ENCODE results near the gene UTRN. TPM values are rescaled to one million over a fixed set of nuclear protein-coding genes. Genes with fewer than 3 reads are reported as not detected.
A peak's percentile ranks its signal among the peaks of the same experiment; 100 is the strongest.

The UTRN gene
- total and polyA plus RNA-seq, 8 donors = 144 to 253 (median 198) TPM

DNA sequence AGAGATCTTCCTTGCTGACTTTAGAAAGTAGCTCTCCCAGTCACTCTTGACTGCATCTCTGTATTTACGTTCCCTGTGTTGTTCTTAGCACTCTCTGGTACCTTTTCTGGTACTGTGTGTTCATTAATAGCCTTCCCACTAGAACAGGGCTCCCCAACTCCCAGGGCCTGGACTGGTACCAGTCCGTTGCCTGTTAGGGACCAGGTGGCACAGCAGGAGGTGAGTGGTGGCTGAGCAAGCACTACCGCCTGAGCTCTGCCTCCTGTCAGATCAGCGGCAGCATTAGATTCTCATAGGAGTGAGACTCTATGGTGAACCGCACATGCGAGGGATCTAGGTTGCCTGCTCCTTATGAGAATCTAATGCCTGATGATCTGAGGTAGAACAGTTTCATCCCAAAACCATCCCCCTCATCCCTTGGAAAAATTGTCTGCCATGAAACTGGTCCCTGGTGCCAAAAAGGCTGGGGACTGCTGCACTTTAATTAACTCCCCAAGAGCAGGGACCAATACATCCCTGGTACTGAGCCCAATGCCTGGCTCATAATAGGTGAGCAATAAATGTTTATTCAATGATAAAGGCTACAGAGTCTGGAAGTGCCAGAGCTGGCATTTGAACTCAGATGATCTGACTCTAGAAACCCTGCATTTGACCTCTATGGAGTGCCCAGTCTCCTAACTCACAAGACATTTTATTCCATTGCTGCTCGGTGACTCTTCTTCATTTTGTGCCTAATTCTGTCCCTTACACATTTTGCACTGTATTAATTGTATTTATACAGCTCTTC lies 11.0 kb downstream of the UTRN start:
- no peak for DNase-seq
- Histone ChIP-seq H3K27ac (peak overlapping the region; percentile 30 to 66), H3K9me3 (no peaks in the 10 kb centered on the region), H3K4me1 (peaks cover 20 to 37% of the 10 kb centered on the region in 2 donors), H3K4me3 (no peak overlapping the region), H3K36me3 (peaks cover 0 to 27% of the 10 kb centered on the region in 2 donors), H3K27me3 (no peaks in the 10 kb centered on the region)
- ATAC-seq = no peak
- intact Hi-C loops (cut with DNase I) = no loop called here
- TF ChIP-seq, protein P1, sequence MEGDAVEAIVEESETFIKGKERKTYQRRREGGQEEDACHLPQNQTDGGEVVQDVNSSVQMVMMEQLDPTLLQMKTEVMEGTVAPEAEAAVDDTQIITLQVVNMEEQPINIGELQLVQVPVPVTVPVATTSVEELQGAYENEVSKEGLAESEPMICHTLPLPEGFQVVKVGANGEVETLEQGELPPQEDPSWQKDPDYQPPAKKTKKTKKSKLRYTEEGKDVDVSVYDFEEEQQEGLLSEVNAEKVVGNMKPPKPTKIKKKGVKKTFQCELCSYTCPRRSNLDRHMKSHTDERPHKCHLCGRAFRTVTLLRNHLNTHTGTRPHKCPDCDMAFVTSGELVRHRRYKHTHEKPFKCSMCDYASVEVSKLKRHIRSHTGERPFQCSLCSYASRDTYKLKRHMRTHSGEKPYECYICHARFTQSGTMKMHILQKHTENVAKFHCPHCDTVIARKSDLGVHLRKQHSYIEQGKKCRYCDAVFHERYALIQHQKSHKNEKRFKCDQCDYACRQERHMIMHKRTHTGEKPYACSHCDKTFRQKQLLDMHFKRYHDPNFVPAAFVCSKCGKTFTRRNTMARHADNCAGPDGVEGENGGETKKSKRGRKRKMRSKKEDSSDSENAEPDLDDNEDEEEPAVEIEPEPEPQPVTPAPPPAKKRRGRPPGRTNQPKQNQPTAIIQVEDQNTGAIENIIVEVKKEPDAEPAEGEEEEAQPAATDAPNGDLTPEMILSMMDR (IDR thresholded peaks at IDR 0.05) = no peak

DNA sequence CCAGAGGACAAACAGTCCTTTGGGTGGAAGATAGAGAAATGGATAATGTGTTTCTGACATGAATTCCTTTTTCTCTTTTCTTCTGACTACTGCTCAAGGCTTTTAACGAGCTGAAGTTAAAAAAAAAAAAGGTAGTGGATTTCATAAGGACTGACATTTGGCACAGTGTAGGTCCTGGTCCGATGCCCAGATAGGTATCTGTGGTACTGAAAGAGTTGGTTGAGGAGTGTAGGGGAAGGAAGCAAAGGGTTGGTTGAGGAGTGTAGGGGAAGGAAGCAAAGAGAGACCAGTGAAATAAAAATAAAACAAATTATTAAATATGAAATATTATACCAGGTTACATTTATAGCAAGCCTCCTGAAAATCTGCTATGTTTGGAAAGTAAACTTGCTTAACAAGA lies 11.8 kb downstream of the UTRN start:
- Histone ChIP-seq H3K27ac (peak overlapping the region; percentile 30 to 66), H3K4me1 (peaks cover 20 to 37% of the 10 kb centered on the region in 2 donors), H3K4me3 (no peak overlapping the region), H3K27me3 (no peaks in the 10 kb centered on the region), H3K36me3 (peaks cover 0 to 24% of the 10 kb centered on the region in 2 donors), H3K9me3 (no peaks in the 10 kb centered on the region)
- ATAC-seq (peak; percentile 76), DNase-seq (peak in 1 of 4 donors; percentile 39)
- TF ChIP-seq, protein P1 (IDR thresholded peaks at IDR 0.05) = no peak
- intact Hi-C loops (cut with DNase I) = no loop called here

DNA sequence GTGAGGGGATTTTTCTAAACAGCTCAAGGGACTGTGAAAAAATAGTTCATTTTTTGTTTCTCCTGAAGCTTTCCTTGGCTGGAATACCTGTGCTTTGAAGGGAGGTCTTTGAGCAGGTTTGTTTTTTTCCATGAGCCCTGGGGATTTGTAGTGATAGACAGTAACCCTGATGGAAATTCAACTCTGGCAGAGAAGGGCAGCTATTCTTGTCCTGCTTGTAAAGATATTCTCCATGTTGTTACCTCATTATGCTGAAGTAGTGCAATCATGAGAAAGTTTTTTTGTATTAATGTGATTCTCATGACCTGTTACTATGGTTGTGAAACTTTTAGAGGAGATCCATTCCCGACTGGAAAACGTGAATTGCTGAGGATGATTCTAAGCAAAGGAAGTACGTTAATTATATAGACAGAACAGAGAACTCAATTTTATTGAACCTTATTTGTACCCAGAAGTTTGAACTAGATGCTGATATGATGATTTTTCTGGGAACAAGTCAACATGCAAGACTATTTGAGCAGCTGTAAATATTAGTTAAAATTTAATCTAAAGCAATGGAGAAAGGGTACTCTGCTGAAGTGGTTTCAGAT lies 12.5 kb downstream of the UTRN start:
- Histone ChIP-seq H3K9me3 (no peaks in the 10 kb centered on the region), H3K4me3 (no peak overlapping the region), H3K4me1 (peaks cover 20 to 32% of the 10 kb centered on the region in 2 donors), H3K36me3 (peaks cover 0 to 17% of the 10 kb centered on the region in 2 donors), H3K27ac (peak overlapping the region; percentile 30 to 66), H3K27me3 (no peaks in the 10 kb centered on the region)
- ATAC-seq = peak; percentile 45
- peak in 2 of 4 donors; percentile 33 to 64 for DNase-seq
- TF ChIP-seq, protein P1 (IDR thresholded peaks at IDR 0.05) = no peak
- intact Hi-C loops (cut with DNase I) = no loop called here

DNA sequence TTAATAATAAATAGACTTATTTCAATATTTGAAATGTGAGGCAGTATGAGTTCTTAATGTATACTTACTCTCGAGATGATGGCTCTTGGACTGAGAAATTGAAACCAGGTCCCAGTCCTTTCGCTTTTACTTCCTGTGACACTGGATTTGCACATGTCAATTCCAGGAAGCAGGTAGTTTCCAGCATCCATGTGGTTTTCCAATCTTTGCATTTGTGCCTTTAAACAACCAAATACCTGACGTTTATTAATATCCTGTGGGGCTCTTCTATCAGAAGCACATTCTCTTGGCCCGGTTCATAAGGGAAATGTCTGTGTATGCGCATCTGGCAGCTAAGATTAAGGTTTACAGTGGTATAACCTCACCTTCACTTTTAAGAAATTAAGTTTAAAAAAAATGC lies 13.1 kb downstream of the UTRN start:
- TF ChIP-seq, protein P1 (IDR thresholded peaks at IDR 0.05) = no peak
- H3K27me3 ChIP-seq = no peaks in the 10 kb centered on the region
- H3K9me3 ChIP-seq = no peaks in the 10 kb centered on the region
- intact Hi-C loops (cut with DNase I) = no loop called here
- peak overlapping the region in 1 of 2 donors; percentile 30 for H3K27ac ChIP-seq
- no peak overlapping the region for H3K4me3 ChIP-seq
- H3K36me3 ChIP-seq = peaks cover 0 to 16% of the 10 kb centered on the region in 2 donors
- H3K4me1 ChIP-seq = peaks cover 20 to 31% of the 10 kb centered on the region in 2 donors
- DNase-seq (peak in 1 of 4 donors; percentile 26), ATAC-seq (peak; percentile 60)

DNA sequence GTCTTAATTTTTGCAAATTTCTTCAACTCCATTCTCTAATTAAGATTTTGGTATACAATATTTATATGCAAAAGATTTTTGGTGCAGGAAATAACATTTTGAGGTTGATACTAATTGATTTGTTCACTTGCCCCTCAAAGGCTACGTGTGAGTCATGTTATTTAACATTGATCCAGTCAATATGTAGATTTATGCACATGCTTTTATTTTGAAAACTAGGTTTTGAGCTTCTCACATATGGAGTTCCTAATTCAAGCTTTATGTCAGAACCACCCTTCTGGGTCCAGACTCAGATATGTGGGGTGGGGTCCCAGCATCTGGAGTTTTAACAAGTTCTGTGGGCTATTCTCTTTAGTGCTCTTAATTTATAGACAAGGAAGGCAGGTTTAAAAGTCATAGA lies 13.8 kb downstream of the UTRN start:
- intact Hi-C loops (cut with DNase I) = no loop called here
- TF ChIP-seq, protein P1 (IDR thresholded peaks at IDR 0.05) = no peak
- H3K36me3 ChIP-seq = peaks cover 0 to 16% of the 10 kb centered on the region in 2 donors
- DNase-seq (no peak), ATAC-seq (no peak)
- H3K4me3 ChIP-seq = no peak overlapping the region
- H3K9me3 ChIP-seq = no peaks in the 10 kb centered on the region
- peaks cover 20 to 28% of the 10 kb centered on the region in 2 donors for H3K4me1 ChIP-seq
- H3K27me3 ChIP-seq = no peaks in the 10 kb centered on the region
- H3K27ac ChIP-seq = no peak overlapping the region

Data from left lung (tissue), 10 donors.